IgD-negative memory B cell (primary cell): ENCODE results near the gene ETDB. TPM values are rescaled to one million over a fixed set of nuclear protein-coding genes. Genes with fewer than 3 reads are reported as not detected.
A peak's percentile ranks its signal among the peaks of the same experiment; 100 is the strongest.
"Not testable (repeated sequence)": the region's sequence is repeated elsewhere in the genome, so short reads cannot be mapped to it uniquely, and the experiment has no call there.

ENCODE experiments used
- H3K27ac Mint-ChIP-seq, 3 donors: one replicate each; pipeline ENCODE4 v1.8.0; 2020 to 2022; ENCODE audit warnings: mild to moderate bottlenecking in 3 of 3, mixed read lengths in 3 of 3, moderate library complexity in 1 of 3
- H3K27me3 Mint-ChIP-seq: one replicate; pipeline ENCODE4 v1.8.0; 2021; ENCODE audit warnings: mixed read lengths
- H3K36me3 Mint-ChIP-seq: one replicate; pipeline ENCODE4 v1.8.0; 2020; ENCODE audit warnings: mild to moderate bottlenecking, mixed read lengths
- H3K4me1 Mint-ChIP-seq, 3 donors: one replicate each; pipeline ENCODE4 v1.8.0; 2020 to 2022; ENCODE audit warnings: mixed read lengths in 3 of 3, mild to moderate bottlenecking in 1 of 3
- H3K4me3 Mint-ChIP-seq, 4 donors: one replicate each; pipeline ENCODE4 v1.8.0; 2020 to 2022; ENCODE audit warnings: mild to moderate bottlenecking in 4 of 4, mixed read lengths in 4 of 4, moderate library complexity in 3 of 4
- H3K9me3 Mint-ChIP-seq, 3 donors: one replicate each; pipeline ENCODE4 v1.8.0; 2020 to 2021; ENCODE audit warnings: mixed read lengths in 3 of 3, mild to moderate bottlenecking in 1 of 3
- polyA plus RNA-seq: library from polyadenylated mRNA; unstranded; fragments of 300-500 nt; fragmentation: Illumina TruSeq; gene quantifications from one replicate; pipeline ENCODE4 v1.2.3, GENCODE V29; 2021

The ETDB gene
- polyA plus RNA-seq, result not detected

GRCh38 chrX:135120056-135120576 is at the start of gene ETDB:
Gene ETDB, minus strand, starts transcription at chrX:135120526. Its CDS starts 1,265 bp downstream, at chrX:135119261.
- not testable (repeated sequence) for H3K27ac Mint-ChIP-seq, H3K36me3 Mint-ChIP-seq, H3K4me1 Mint-ChIP-seq, H3K27me3 Mint-ChIP-seq, H3K9me3 Mint-ChIP-seq, H3K4me3 Mint-ChIP-seq

GRCh38 chrX:135169534-135169933 is 49.2 kb upstream of the ETDB start:
- H3K27ac Mint-ChIP-seq, H3K36me3 Mint-ChIP-seq, H3K4me3 Mint-ChIP-seq, H3K4me1 Mint-ChIP-seq, H3K27me3 Mint-ChIP-seq: not testable (repeated sequence)
- H3K9me3 Mint-ChIP-seq, result peaks cover 0 to 13% (median 2%) of the 10 kb centered on the region in 3 donors

- Mint-ChIP-seq H3K9me3 (peaks cover 0 to 13% (median 0%) of the 10 kb centered on the region in 3 donors), H3K4me3 (no peak overlapping the region), H3K4me1 (no peaks in the 10 kb centered on the region), H3K27me3 (peaks cover 4% of the 10 kb centered on the region), H3K27ac (no peak overlapping the region), H3K36me3 (no peaks in the 10 kb centered on the region)
These were observed 48.2 kb upstream of the ETDB start for GRCh38 chrX:135168486-135168885.

GRCh38 chrX:135154688-135155087 is 34.4 kb upstream of the ETDB start:
- H3K9me3 Mint-ChIP-seq, H3K4me1 Mint-ChIP-seq, H3K4me3 Mint-ChIP-seq, H3K27ac Mint-ChIP-seq, H3K36me3 Mint-ChIP-seq, H3K27me3 Mint-ChIP-seq: not testable (repeated sequence)

GRCh38 chrX:135126145-135126544 is 5.8 kb upstream of the ETDB start:
- H3K27me3 Mint-ChIP-seq, H3K27ac Mint-ChIP-seq, H3K4me1 Mint-ChIP-seq, H3K9me3 Mint-ChIP-seq, H3K4me3 Mint-ChIP-seq, H3K36me3 Mint-ChIP-seq: not testable (repeated sequence)

- not testable (repeated sequence) for H3K27ac Mint-ChIP-seq, H3K9me3 Mint-ChIP-seq, H3K36me3 Mint-ChIP-seq, H3K4me3 Mint-ChIP-seq, H3K27me3 Mint-ChIP-seq
- H3K4me1 Mint-ChIP-seq, result peaks cover 2 to 10% (median 5%) of the 10 kb centered on the region in 3 donors
These were observed 4.3 kb downstream of the ETDB start for GRCh38 chrX:135116064-135116463.

GRCh38 chrX:135114392-135114791 is 5.9 kb downstream of the ETDB start:
- Mint-ChIP-seq H3K9me3 (no peaks in the 10 kb centered on the region), H3K36me3 (peaks cover 2% of the 10 kb centered on the region), H3K4me1 (peaks cover 2 to 10% (median 5%) of the 10 kb centered on the region in 3 donors), H3K27me3 (peaks cover 6% of the 10 kb centered on the region), H3K4me3 (no peak overlapping the region), H3K27ac (peak overlapping the region in 1 of 3 donors; percentile 18)

- peaks cover 6 to 10% (median 8%) of the 10 kb centered on the region in 3 donors for H3K4me1 Mint-ChIP-seq
- no peaks in the 10 kb centered on the region for H3K9me3 Mint-ChIP-seq
- H3K36me3 Mint-ChIP-seq, result peaks cover 4% of the 10 kb centered on the region
- no peak overlapping the region for H3K27ac Mint-ChIP-seq
- H3K27me3 Mint-ChIP-seq, result peaks cover 6% of the 10 kb centered on the region
- H3K4me3 Mint-ChIP-seq, result no peak overlapping the region
These were observed 7.6 kb downstream of the ETDB start for GRCh38 chrX:135112743-135113142.

- Mint-ChIP-seq H3K36me3 (peaks cover 4% of the 10 kb centered on the region), H3K27ac (no peak overlapping the region), H3K4me1 (peaks cover 6 to 10% (median 8%) of the 10 kb centered on the region in 3 donors), H3K9me3 (no peaks in the 10 kb centered on the region), H3K27me3 (peaks cover 6% of the 10 kb centered on the region), H3K4me3 (no peak overlapping the region)
These were observed 8.1 kb downstream of the ETDB start for GRCh38 chrX:135112096-135112729.

GRCh38 chrX:135109554-135109953 is 10.8 kb downstream of the ETDB start:
- H3K4me3 Mint-ChIP-seq, result no peak overlapping the region
- peaks cover 0 to 2% (median 0%) of the 10 kb centered on the region in 3 donors for H3K9me3 Mint-ChIP-seq
- H3K27me3 Mint-ChIP-seq, result peaks cover 7% of the 10 kb centered on the region
- H3K27ac Mint-ChIP-seq, result no peak overlapping the region
- peaks cover 4% of the 10 kb centered on the region for H3K36me3 Mint-ChIP-seq
- H3K4me1 Mint-ChIP-seq, result peaks cover 6 to 8% (median 8%) of the 10 kb centered on the region in 3 donors

- H3K36me3 Mint-ChIP-seq, result no peaks in the 10 kb centered on the region
- H3K27ac Mint-ChIP-seq, result peak overlapping the region in 1 of 3 donors; percentile 39
- H3K9me3 Mint-ChIP-seq, result no peaks in the 10 kb centered on the region
- H3K4me1 Mint-ChIP-seq, result peaks cover 0 to 6% (median 0%) of the 10 kb centered on the region in 3 donors
- H3K27me3 Mint-ChIP-seq, result peaks cover 12% of the 10 kb centered on the region
- peak overlapping the region in 2 of 4 donors; percentile 70 to 72 for H3K4me3 Mint-ChIP-seq
These were observed 20.9 kb downstream of the ETDB start for GRCh38 chrX:135099493-135099783.

GRCh38 chrX:135097196-135097744 is 23.1 kb downstream of the ETDB start:
- not testable (repeated sequence) for H3K9me3 Mint-ChIP-seq, H3K27me3 Mint-ChIP-seq, H3K4me1 Mint-ChIP-seq, H3K36me3 Mint-ChIP-seq
- H3K27ac Mint-ChIP-seq, result peak overlapping the region in 1 of 3 donors; percentile 53
- H3K4me3 Mint-ChIP-seq, result peak overlapping the region in 3 of 4 donors; percentile 27 to 68 (median 33)

- H3K27ac Mint-ChIP-seq, result no peak overlapping the region
- H3K36me3 Mint-ChIP-seq, result no peaks in the 10 kb centered on the region
- no peaks in the 10 kb centered on the region for H3K9me3 Mint-ChIP-seq
- H3K4me3 Mint-ChIP-seq, result peak overlapping the region in 1 of 4 donors; percentile 23
- H3K4me1 Mint-ChIP-seq, result peaks cover 0 to 3% (median 0%) of the 10 kb centered on the region in 3 donors
- H3K27me3 Mint-ChIP-seq, result peaks cover 7% of the 10 kb centered on the region
These were observed 24.6 kb downstream of the ETDB start for GRCh38 chrX:135095715-135096114.

- Mint-ChIP-seq H3K9me3 (no peaks in the 10 kb centered on the region), H3K27me3 (peaks cover 7% of the 10 kb centered on the region), H3K4me3 (peak overlapping the region in 1 of 4 donors; percentile 33), H3K36me3 (no peaks in the 10 kb centered on the region), H3K4me1 (peaks cover 0 to 3% (median 0%) of the 10 kb centered on the region in 3 donors), H3K27ac (peak overlapping the region in 1 of 3 donors; percentile 80)
These were observed 25.6 kb downstream of the ETDB start for GRCh38 chrX:135094726-135095125.

GRCh38 chrX:135089126-135089525 is 31.2 kb downstream of the ETDB start:
- Mint-ChIP-seq H3K4me1 (peaks cover 0 to 6% (median 5%) of the 10 kb centered on the region in 3 donors), H3K36me3 (no peaks in the 10 kb centered on the region), H3K4me3 (no peak overlapping the region), H3K27me3 (peaks cover 3% of the 10 kb centered on the region), H3K9me3 (no peaks in the 10 kb centered on the region), H3K27ac (no peak overlapping the region)

GRCh38 chrX:135087867-135088266 is 32.5 kb downstream of the ETDB start:
- no peak overlapping the region for H3K27ac Mint-ChIP-seq
- peaks cover 3% of the 10 kb centered on the region for H3K27me3 Mint-ChIP-seq
- no peak overlapping the region for H3K4me3 Mint-ChIP-seq
- H3K36me3 Mint-ChIP-seq, result no peaks in the 10 kb centered on the region
- H3K4me1 Mint-ChIP-seq, result peaks cover 0 to 6% (median 5%) of the 10 kb centered on the region in 3 donors
- no peaks in the 10 kb centered on the region for H3K9me3 Mint-ChIP-seq
